Measurements from ENCODE around the gene SH3TC2. TPM values are rescaled to one million over a fixed set of nuclear protein-coding genes. Genes with fewer than 3 reads are reported as not detected.

Gene SH3TC2
- polyA plus RNA-seq, 1 experiment, result 1.9 TPM

GRCh38 chr5:149094996-149095395, 32.1 kb upstream of the SH3TC2 start:
- DNase-seq (ENCODE audit: low read depth), result no peak
- H3K4me3 ChIP-seq (ENCODE audit: low read depth, low read length), result no peak overlapping the region
- ChIA-PET POLR2A (no interaction called here), CTCF (no interaction called here)
- H3K36me3 ChIP-seq (ENCODE audit: control insufficient read depth, insufficient read depth, low read length), result no peaks in the 10 kb centered on the region
- no peaks in the 10 kb centered on the region for H3K27me3 ChIP-seq (ENCODE audit: control insufficient read depth, insufficient read depth, low read length)
- no peak for TF ChIP-seq CTCF (IDR thresholded peaks at IDR 0.05; ENCODE audit: insufficient read depth, low read depth, low read length)

- Histone ChIP-seq H3K27me3 (ENCODE audit: control insufficient read depth, insufficient read depth, low read length) (no peaks in the 10 kb centered on the region), H3K36me3 (ENCODE audit: control insufficient read depth, insufficient read depth, low read length) (no peaks in the 10 kb centered on the region), H3K4me3 (ENCODE audit: low read depth, low read length) (no peak overlapping the region)
- ChIA-PET CTCF (interaction anchor here (1.1 kb wide), 1 partner anchor 363 kb away, joined by 3 read pairs; no protein-coding TSS in a partner anchor), POLR2A (no interaction called here)
- no peak for TF ChIP-seq CTCF (IDR thresholded peaks at IDR 0.05; ENCODE audit: insufficient read depth, low read depth, low read length)
- DNase-seq (ENCODE audit: low read depth), result no peak
These were observed 30.8 kb upstream of the SH3TC2 start for GRCh38 chr5:149093625-149094024.

- Histone ChIP-seq H3K4me3 (ENCODE audit: low read depth, low read length) (no peak overlapping the region), H3K27me3 (ENCODE audit: control insufficient read depth, insufficient read depth, low read length) (0 out of 2 replicates have a peak, but pooled peaks cover 1% of the 10 kb centered on the region), H3K36me3 (ENCODE audit: control insufficient read depth, insufficient read depth, low read length) (no peaks in the 10 kb centered on the region)
- TF ChIP-seq CTCF (IDR thresholded peaks at IDR 0.05; ENCODE audit: insufficient read depth, low read depth, low read length), result no peak
- ChIA-PET POLR2A (no interaction called here), CTCF (no interaction called here)
- DNase-seq (ENCODE audit: low read depth), result no peak
These were observed 26.9 kb upstream of the SH3TC2 start for GRCh38 chr5:149089796-149090195.

GRCh38 chr5:149088686-149089085, 25.8 kb upstream of the SH3TC2 start:
- DNase-seq (ENCODE audit: low read depth), result no peak
- H3K4me3 ChIP-seq (ENCODE audit: low read depth, low read length), result no peak overlapping the region
- POLR2A ChIA-PET, result no interaction called here
- 0 out of 2 replicates have a peak, but pooled peaks cover 1% of the 10 kb centered on the region for H3K27me3 ChIP-seq (ENCODE audit: control insufficient read depth, insufficient read depth, low read length)
- no peak for TF ChIP-seq CTCF (IDR thresholded peaks at IDR 0.05; ENCODE audit: insufficient read depth, low read depth, low read length)
- H3K36me3 ChIP-seq (ENCODE audit: control insufficient read depth, insufficient read depth, low read length), result no peaks in the 10 kb centered on the region
- CTCF ChIA-PET, result no interaction called here

- H3K4me3 ChIP-seq (ENCODE audit: low read depth, low read length), result no peak overlapping the region
- H3K36me3 ChIP-seq (ENCODE audit: control insufficient read depth, insufficient read depth, low read length), result no peaks in the 10 kb centered on the region
- POLR2A ChIA-PET, result no interaction called here
- DNase-seq (ENCODE audit: low read depth), result no peak
- 0 out of 2 replicates have a peak, but pooled peaks cover 1% of the 10 kb centered on the region for H3K27me3 ChIP-seq (ENCODE audit: control insufficient read depth, insufficient read depth, low read length)
- CTCF ChIA-PET, result no interaction called here
- no peak for TF ChIP-seq CTCF (IDR thresholded peaks at IDR 0.05; ENCODE audit: insufficient read depth, low read depth, low read length)
These were observed 21.0 kb upstream of the SH3TC2 start for GRCh38 chr5:149083846-149084245.
